Panc1 (cell line): ENCODE results near the gene STYXL1. TPM values are rescaled to one million over a fixed set of nuclear protein-coding genes. Genes with fewer than 3 reads are reported as not detected.

ENCODE experiments used
- ATAC-seq: fragments of 200-7000 bp; cut with Tn5 transposase; 2 replicates; pipeline ENCODE4 v1.9.1; 2020; ENCODE audit warnings: mild to moderate bottlenecking, moderate library complexity
- BruUV-seq: library from RNA; stranded (reverse); fragments of 400-500 nt; replicated peaks from 2 replicates; lab custom pipeline; 2021; lab: Mats Ljungman, UMichigan
- CTCF ChIA-PET: fragments of 300-600 bp; sonication (Branson Sonifier 250); formaldehyde crosslinking; loops from one replicate; lab custom pipeline; 2022; ENCODE audit warnings: antibody characterized with exemption; lab: Charles Lee
- POLR2A ChIA-PET: fragments of 300-600 bp; sonication (Branson Sonifier 250); formaldehyde crosslinking; loops from one replicate; lab custom pipeline; 2022; ENCODE audit warnings: antibody characterized with exemption; lab: Charles Lee
- DNase-seq: peaks from one replicate; pipeline ENCODE4 v3.0.0-alpha.2; 2010; ENCODE audit warnings: low read depth, low spot score
- H3K27ac ChIP-seq: 2 replicates; pipeline ENCODE4 v1.5.1; 2011; ENCODE audit warnings: mild to moderate bottlenecking, low read length, inconsistent platforms
- H3K27me3 ChIP-seq: fragments of 200-500 bp; sonication (Bioruptor generic); 2 replicates; pipeline ENCODE4 v1.6.0; 2014; ENCODE audit warnings: low read length, inconsistent platforms; ENCODE audit not compliant: control insufficient read depth, insufficient read depth
- H3K36me3 ChIP-seq: fragments of 200-500 bp; sonication (Bioruptor generic); 2 replicates; pipeline ENCODE4 v1.5.1; 2014; ENCODE audit warnings: inconsistent platforms, mild to moderate bottlenecking, low read length, moderate library complexity; ENCODE audit not compliant: control insufficient read depth, insufficient read depth
- H3K4me1 ChIP-seq: 2 replicates; pipeline ENCODE4 v1.5.1; 2011; ENCODE audit warnings: inconsistent platforms, mild to moderate bottlenecking, low read length, moderate library complexity; ENCODE audit not compliant: control insufficient read depth, insufficient read depth
- H3K4me3 ChIP-seq, 2 experiments: 2 replicates each; pipeline ENCODE4 v1.5.1; 2011 to 2012; ENCODE audit warnings: low read depth in 2 of 2, low read length in 2 of 2, mild to moderate bottlenecking in 2 of 2, inconsistent platforms in 1 of 2, moderate library complexity in 1 of 2
- H3K9me3 ChIP-seq: fragments of 200-500 bp; sonication (Bioruptor generic); 2 replicates; pipeline ENCODE4 v1.5.1; 2014; ENCODE audit warnings: low read depth, mild to moderate bottlenecking, inconsistent platforms, low read length, moderate library complexity; ENCODE audit not compliant: control insufficient read depth, insufficient read depth
- POLR2AphosphoS5 ChIP-seq: IDR thresholded peaks from 2 replicates; pipeline ENCODE4 v1.6.1; 2012; ENCODE audit warnings: mild to moderate bottlenecking, low read depth, low read length, moderate library complexity
- SIN3A ChIP-seq: IDR thresholded peaks from 2 replicates; pipeline ENCODE4 v1.6.1; 2012; ENCODE audit warnings: low read depth, mild to moderate bottlenecking, low read length, moderate library complexity, borderline replicate concordance; ENCODE audit not compliant: insufficient read depth
- TCF7L2 ChIP-seq: IDR thresholded peaks from 2 replicates; pipeline ENCODE4 v1.6.1; 2011; ENCODE audit warnings: mild to moderate bottlenecking, low read depth, low read length, inconsistent platforms
- in situ Hi-C: cut with HindIII; loops from 2 replicates; pipeline ENCODE4 v1.10.0; 2016; ENCODE audit warnings: low sequenced_read_pairs, low pct_unique_long_range_greater_than_20kb
- intact Hi-C: fragments of 100-400 bp; cut with micrococcal nuclease; formaldehyde crosslinking; loops from one replicate; pipeline ENCODE4 v1.10.0; 2022; ENCODE audit not compliant: unreplicated experiment
- total RNA-seq: library from RNA; stranded (reverse); gene quantifications from one replicate; pipeline ENCODE4 v1.2.1, GENCODE V29; 2021; ENCODE audit not compliant: unreplicated experiment
- TF ChIP-seq, protein P1 (sequence below), 2 experiments: IDR thresholded peaks; 2 replicates each; pipeline ENCODE4 v1.6.1; 2011 to 2012; ENCODE audit warnings: low read depth in 2 of 2, control low read depth in 1 of 2, low read length in 1 of 2, mild to moderate bottlenecking in 1 of 2, moderate library complexity in 1 of 2; ENCODE audit not compliant: insufficient read depth in 1 of 2
- TF ChIP-seq, protein P2 (sequence below): fragments of 450-650 bp; IDR thresholded peaks from 2 replicates; pipeline ENCODE4 v1.5.1; 2017; ENCODE audit warnings: mild to moderate bottlenecking

The STYXL1 gene
- total RNA-seq, 1 experiment from 2014 or later = 57.6 TPM

DNA sequence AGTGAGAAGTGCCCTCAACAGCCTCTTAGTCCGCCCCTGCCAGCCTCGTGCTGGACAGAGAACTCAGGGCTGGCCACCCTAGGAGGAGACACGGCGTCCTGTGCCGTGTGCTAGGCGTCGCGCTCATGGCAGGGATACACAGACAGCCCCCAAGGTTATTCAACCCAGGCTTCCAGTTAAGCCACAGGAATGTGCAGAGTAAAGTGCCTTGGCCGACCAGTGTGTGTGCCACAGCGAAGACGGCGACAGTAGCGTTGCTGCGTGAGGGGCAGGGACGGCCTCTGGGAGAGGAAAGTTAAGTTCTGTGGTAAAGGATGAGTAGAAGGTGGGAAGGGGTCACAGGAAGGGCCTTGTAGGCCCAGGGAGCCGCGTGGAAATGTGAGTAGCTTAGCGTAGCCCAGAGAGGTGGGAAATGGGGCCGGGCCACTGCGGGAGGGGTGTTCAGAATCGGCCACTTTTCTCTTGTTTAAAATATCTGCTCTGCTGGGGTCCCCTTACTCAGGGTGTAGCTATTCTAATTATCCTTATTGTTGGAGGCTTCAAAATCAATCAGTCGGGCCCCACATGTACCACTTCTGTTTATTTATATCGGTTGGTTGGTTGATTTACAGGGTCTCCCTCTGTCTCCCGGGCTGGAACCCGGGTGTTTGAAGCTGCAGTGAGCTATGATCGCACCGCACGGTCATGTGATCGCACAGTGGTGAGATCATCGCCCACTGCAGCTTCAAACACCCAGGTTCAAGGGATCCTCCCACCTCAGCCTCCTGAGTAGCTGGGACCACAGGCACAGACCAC lies 77.9 kb downstream of the STYXL1 start:
- no peak for ATAC-seq
- ChIA-PET CTCF (no interaction called here), POLR2A (interaction anchor here (0.7 kb wide), 1 partner anchor 425 kb away, joined by 4 read pairs; no protein-coding TSS in a partner anchor)
- Histone ChIP-seq H3K36me3 (peaks cover 2% of the 10 kb centered on the region; the same call in 1 of the 2 replicates), H3K9me3 (no peaks in the 10 kb centered on the region), H3K4me1 (no peaks in the 10 kb centered on the region), H3K27ac (no peak overlapping the region), H3K4me3 (no peak overlapping the region), H3K27me3 (no peaks in the 10 kb centered on the region)
- intact Hi-C loops (no loop called here), in situ Hi-C loops (no loop called here)
- no peak for DNase-seq
- TF ChIP-seq, protein P1, sequence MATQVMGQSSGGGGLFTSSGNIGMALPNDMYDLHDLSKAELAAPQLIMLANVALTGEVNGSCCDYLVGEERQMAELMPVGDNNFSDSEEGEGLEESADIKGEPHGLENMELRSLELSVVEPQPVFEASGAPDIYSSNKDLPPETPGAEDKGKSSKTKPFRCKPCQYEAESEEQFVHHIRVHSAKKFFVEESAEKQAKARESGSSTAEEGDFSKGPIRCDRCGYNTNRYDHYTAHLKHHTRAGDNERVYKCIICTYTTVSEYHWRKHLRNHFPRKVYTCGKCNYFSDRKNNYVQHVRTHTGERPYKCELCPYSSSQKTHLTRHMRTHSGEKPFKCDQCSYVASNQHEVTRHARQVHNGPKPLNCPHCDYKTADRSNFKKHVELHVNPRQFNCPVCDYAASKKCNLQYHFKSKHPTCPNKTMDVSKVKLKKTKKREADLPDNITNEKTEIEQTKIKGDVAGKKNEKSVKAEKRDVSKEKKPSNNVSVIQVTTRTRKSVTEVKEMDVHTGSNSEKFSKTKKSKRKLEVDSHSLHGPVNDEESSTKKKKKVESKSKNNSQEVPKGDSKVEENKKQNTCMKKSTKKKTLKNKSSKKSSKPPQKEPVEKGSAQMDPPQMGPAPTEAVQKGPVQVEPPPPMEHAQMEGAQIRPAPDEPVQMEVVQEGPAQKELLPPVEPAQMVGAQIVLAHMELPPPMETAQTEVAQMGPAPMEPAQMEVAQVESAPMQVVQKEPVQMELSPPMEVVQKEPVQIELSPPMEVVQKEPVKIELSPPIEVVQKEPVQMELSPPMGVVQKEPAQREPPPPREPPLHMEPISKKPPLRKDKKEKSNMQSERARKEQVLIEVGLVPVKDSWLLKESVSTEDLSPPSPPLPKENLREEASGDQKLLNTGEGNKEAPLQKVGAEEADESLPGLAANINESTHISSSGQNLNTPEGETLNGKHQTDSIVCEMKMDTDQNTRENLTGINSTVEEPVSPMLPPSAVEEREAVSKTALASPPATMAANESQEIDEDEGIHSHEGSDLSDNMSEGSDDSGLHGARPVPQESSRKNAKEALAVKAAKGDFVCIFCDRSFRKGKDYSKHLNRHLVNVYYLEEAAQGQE (IDR thresholded peaks at IDR 0.05; ENCODE audit: insufficient read depth in 1 of 2, low read depth in 2 of 2, low read length in 1 of 2) = no peak
- no peak for TF ChIP-seq SIN3A
- TF ChIP-seq POLR2AphosphoS5 = no peak
- TF ChIP-seq TCF7L2 = no peak
- TF ChIP-seq, protein P2, sequence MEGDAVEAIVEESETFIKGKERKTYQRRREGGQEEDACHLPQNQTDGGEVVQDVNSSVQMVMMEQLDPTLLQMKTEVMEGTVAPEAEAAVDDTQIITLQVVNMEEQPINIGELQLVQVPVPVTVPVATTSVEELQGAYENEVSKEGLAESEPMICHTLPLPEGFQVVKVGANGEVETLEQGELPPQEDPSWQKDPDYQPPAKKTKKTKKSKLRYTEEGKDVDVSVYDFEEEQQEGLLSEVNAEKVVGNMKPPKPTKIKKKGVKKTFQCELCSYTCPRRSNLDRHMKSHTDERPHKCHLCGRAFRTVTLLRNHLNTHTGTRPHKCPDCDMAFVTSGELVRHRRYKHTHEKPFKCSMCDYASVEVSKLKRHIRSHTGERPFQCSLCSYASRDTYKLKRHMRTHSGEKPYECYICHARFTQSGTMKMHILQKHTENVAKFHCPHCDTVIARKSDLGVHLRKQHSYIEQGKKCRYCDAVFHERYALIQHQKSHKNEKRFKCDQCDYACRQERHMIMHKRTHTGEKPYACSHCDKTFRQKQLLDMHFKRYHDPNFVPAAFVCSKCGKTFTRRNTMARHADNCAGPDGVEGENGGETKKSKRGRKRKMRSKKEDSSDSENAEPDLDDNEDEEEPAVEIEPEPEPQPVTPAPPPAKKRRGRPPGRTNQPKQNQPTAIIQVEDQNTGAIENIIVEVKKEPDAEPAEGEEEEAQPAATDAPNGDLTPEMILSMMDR = no peak
- BruUV-seq = no TSS peak

DNA sequence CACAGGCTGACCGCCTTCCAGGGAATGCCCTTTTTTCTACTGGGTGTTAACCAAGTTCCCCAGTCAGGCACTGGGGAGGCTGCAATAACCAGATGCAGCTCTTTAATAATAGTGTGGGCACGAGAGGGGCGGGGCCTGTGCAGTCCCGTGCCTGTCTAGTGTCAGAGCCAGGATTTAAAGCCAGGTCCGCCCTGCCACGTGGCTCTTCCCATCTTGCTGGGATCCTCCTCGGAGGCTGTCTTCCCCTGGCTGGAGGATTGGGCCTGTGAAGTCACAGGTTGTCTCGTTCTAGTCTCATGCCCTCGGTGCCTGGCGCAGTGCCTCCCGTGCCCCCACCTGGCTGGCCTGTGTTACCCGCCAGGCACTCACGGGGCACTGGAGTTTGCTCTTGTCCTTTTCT lies 78.6 kb downstream of the STYXL1 start:
- intact Hi-C loops = no loop called here
- H3K27ac ChIP-seq = no peak overlapping the region

More for the DNA sequence above, 78.6 kb downstream of the STYXL1 start:
- no TSS peak for BruUV-seq
- Histone ChIP-seq H3K27me3 (no peaks in the 10 kb centered on the region), H3K9me3 (no peaks in the 10 kb centered on the region), H3K4me3 (no peak overlapping the region), H3K36me3 (no peaks in the 10 kb centered on the region), H3K4me1 (no peaks in the 10 kb centered on the region)
- CTCF ChIA-PET = no interaction called here
- POLR2A ChIA-PET = no interaction called here
- DNase-seq (no peak), ATAC-seq (no peak)
- in situ Hi-C loops = no loop called here
- TF ChIP-seq, protein P1 (IDR thresholded peaks at IDR 0.05; ENCODE audit: insufficient read depth in 1 of 2, low read depth in 2 of 2, low read length in 1 of 2) = no peak
- TF ChIP-seq, protein P2 = no peak
- TF ChIP-seq SIN3A (no peak), POLR2AphosphoS5 (no peak), TCF7L2 (no peak)
